Frontal cortex (tissue), 4 donors: ENCODE measurements around the gene LAMA4. TPM values are rescaled to one million over a fixed set of nuclear protein-coding genes. Genes with fewer than 3 reads are reported as not detected.

Experiments
- DNase-seq, 2 donors: peaks; one replicate each; pipeline ENCODE4 v3.0.0; 2012; ENCODE audit warnings: low spot score in 2 of 2
- FAIRE-seq: peaks from 2 replicates; lab custom pipeline; 2012; peaks lifted over from hg19 to GRCh38; lab: Jason Lieb, UNC
- total RNA-seq: library from RNA; depleted of rRNA; stranded (reverse); fragments of >200 nt; gene quantifications from one replicate; pipeline ENCODE4 v1.2.3, GENCODE V29; 2014
- donor health status: control.
- donor health status: control.
- donor health status: control.

Gene LAMA4, protein sequence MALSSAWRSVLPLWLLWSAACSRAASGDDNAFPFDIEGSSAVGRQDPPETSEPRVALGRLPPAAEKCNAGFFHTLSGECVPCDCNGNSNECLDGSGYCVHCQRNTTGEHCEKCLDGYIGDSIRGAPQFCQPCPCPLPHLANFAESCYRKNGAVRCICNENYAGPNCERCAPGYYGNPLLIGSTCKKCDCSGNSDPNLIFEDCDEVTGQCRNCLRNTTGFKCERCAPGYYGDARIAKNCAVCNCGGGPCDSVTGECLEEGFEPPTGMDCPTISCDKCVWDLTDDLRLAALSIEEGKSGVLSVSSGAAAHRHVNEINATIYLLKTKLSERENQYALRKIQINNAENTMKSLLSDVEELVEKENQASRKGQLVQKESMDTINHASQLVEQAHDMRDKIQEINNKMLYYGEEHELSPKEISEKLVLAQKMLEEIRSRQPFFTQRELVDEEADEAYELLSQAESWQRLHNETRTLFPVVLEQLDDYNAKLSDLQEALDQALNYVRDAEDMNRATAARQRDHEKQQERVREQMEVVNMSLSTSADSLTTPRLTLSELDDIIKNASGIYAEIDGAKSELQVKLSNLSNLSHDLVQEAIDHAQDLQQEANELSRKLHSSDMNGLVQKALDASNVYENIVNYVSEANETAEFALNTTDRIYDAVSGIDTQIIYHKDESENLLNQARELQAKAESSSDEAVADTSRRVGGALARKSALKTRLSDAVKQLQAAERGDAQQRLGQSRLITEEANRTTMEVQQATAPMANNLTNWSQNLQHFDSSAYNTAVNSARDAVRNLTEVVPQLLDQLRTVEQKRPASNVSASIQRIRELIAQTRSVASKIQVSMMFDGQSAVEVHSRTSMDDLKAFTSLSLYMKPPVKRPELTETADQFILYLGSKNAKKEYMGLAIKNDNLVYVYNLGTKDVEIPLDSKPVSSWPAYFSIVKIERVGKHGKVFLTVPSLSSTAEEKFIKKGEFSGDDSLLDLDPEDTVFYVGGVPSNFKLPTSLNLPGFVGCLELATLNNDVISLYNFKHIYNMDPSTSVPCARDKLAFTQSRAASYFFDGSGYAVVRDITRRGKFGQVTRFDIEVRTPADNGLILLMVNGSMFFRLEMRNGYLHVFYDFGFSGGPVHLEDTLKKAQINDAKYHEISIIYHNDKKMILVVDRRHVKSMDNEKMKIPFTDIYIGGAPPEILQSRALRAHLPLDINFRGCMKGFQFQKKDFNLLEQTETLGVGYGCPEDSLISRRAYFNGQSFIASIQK (N-terminal part only)
- total RNA-seq: 24.1 TPM

DNA sequence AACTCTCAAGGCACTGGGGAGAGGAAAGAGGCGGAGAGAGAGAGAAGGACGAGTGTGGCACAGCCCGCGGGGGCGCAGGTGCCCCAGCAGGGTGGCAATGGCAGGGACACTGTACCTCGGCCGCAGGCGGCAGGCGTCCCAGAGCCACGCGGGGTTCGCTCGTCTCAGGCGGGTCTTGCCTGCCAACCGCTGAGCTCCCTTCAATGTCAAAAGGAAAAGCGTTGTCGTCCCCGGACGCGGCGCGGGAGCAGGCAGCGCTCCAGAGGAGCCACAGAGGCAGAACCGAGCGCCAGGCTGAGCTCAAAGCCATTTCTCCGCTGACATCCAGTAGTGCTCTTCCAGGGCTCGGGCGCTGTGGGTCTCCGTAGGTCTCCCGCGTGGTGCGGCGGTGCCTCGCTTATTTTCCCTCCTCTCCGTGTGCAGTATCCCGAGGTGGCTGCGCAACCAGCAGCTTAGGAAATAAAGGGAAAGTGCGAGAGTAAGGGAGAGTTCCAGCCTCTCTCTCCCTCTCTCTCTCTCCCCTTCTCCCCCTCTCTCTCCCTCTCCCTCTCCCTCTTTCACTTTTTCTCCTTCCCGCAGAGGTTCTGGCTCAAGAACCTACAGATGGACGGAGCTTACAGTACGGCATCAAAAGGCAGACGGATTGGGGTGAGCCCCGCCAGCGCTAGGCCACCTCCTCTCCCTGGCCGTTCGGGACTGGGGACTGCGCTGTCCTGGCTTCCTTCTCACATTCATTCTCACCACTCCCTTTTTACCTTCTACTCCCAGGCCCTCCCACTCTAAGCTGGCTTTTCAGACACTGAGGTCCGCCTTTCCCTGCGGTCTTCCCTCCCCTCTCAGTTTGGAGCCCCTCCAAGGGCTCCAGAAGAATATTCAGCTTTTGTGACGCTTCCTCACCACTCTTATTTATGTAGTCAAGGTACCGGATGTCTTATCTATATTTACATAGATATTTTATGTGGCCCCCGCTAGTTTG lies at the start of gene LAMA4:
Gene LAMA4 (minus strand): TSS at position 727 of the 976 bp plus-strand sequence. CDS start 417 bp downstream, at position 310.
- DNase-seq (peak in 1 of 2 donors; percentile 36), FAIRE-seq (no peak)

GRCh38 chr6:112302142-112302705 lies 47.9 kb upstream of the LAMA4 start:
- DNase-seq (no peak), FAIRE-seq (no peak)

DNA sequence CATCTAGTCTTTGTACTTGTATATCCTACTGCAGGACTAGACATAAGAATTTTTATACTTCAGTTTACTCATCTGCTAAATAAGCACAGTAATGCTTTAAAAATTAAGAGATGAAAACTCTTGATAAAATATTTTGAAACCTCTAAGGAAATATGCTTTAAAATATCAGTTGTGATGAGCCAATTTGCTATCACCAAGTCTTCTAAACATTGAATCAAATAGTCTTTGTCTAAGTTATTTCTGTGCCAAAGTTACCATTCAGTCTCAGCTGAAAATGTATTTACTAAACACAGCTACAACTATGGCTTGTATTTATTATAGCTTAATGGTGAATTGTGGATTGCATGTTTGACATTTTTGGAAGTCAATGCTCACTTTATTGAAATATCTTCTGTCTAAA lies 46.5 kb upstream of the LAMA4 start:
- DNase-seq (no peak), FAIRE-seq (no peak)

- no peak for FAIRE-seq
These were observed 44.5 kb upstream of the LAMA4 start for GRCh38 chr6:112298816-112299281.

GRCh38 chr6:112298021-112298745 lies 43.8 kb upstream of the LAMA4 start:
- FAIRE-seq (no peak), DNase-seq (peak in 1 of 2 donors; percentile 19)

More at GRCh38 chr6:112298816-112299281, 44.5 kb upstream of the LAMA4 start:
- no peak for DNase-seq

GRCh38 chr6:112296694-112297093 lies 42.3 kb upstream of the LAMA4 start:
- DNase-seq (no peak), FAIRE-seq (no peak)

- DNase-seq: no peak
- no peak for FAIRE-seq
These were observed 41.8 kb upstream of the LAMA4 start for GRCh38 chr6:112296122-112296521.

DNA sequence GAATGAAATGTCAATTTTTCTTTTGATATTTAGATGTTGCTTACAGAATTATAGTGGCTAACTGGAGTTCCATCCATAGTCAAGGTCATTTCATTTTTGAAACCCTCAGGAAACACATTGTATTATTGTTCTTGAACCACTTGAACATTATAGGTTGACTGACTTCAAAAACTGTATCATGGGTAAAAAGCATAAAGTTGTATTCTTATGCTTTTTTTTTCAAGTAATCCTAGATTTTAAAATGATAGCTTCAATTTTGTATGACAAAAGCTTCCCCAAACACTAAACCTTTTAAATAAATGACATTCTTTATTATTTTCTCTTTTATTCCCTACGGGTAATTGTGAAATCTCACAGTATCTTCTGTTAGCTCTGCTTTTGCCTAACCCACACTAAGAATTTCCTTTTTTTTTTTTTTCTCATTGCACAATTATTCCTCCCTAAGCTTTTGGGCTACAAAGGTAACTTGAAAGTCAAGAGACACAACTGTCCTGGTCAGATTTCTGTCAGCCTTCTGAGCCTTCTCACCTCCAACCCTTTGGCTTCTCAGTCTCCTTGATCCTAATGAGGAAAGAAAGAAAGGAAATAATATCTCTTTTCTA lies 36.9 kb upstream of the LAMA4 start:
- no peak for DNase-seq
- FAIRE-seq: no peak

- no peak for DNase-seq
- FAIRE-seq: no peak
These were observed 34.7 kb upstream of the LAMA4 start for GRCh38 chr6:112289038-112289566.

- FAIRE-seq: no peak
- DNase-seq: no peak
These were observed 34.1 kb upstream of the LAMA4 start for GRCh38 chr6:112288475-112288874.

DNA sequence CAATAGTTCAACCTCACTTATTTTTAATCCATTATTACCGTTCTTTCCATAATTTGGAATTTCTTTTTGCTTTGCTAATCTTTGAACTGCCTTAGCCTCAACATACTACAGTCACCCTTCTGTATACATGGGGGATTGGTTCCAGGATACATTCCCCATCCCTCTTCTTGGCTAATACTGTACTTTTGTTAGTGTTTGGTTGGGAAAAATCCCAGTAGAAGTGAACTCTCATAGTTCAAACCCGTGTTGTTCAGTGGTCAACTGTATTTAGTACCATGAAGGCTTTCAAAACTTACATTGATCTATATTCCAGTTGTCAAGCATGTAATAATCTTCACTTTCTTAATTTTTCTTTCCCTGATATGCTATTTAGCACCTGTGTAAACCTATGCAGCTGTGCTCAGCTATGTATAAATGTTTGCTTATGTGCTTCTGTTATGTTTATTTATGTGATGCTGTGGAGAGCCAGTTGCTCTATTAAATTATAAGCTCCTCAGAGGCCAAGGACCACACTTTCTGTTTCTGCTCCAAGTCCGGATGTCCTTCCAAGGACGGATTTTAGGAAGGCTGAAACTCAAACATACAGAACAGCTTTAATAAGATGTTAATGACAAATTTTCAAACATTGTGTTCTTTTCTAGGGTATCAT lies 33.3 kb upstream of the LAMA4 start:
- FAIRE-seq: no peak
- DNase-seq: no peak

GRCh38 chr6:112286500-112287144 lies 32.3 kb upstream of the LAMA4 start:
- DNase-seq (no peak), FAIRE-seq (no peak)

DNA sequence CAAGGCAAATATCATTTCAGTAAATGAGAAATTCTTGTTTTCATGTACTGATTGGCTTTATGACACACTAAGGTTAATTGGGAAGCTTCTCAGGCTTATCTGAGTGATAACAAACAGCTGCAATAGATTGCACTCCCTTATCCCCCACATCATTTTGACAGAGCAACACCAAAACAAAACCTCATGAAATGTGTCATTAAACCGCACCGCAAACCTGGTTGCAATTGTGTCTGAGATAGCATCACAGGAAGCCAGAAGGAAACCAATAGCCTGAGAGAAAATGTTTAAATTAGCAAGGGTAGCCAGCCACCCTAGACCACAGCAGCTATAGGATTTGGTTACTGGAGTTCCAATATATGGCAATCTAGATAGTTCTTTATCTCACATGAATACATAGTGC lies 31.6 kb upstream of the LAMA4 start:
- no peak for DNase-seq
- FAIRE-seq: no peak

DNA sequence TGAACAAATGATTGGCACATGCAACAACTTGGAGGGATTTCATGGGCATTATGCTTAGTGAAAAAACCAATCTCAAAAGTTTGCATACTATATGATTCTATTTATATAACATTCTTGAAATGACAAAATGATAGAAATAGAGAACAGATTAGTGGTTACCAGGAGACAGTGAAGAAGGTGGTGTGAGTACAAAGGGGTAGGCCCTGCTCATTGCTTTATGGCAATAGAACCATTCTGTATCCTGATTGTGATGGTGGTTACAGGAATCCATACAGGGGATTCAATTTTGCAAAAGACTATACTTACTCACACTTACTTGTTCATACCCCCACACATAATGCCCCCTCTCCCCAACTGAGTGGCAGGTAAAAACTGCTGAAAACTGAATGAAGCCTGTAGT lies 30.2 kb upstream of the LAMA4 start:
- FAIRE-seq (no peak), DNase-seq (no peak)

DNA sequence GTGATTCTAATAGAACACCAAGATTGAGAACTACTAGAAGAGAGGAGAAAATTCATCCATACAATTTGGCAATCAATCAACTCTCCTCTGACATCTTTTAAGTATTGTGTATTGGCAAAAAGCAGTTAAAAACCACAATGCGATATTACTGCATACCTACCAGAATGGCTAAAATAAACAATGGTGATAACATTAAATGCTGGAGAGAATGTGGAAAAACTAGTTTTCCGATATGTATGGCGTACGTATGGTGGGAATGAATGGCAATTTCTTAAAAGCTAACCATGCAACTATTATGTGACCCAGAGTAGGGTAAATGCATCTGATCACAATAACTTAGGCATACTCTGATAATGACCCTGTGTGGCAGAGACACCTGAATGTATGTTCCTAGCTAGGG lies 29.3 kb upstream of the LAMA4 start:
- DNase-seq (no peak), FAIRE-seq (no peak)
